Karpas-422 (cell line): ENCODE results near the gene MGRN1. TPM values are rescaled to one million over a fixed set of nuclear protein-coding genes. Genes with fewer than 3 reads are reported as not detected.

Experiments
- DNase-seq: peaks from one replicate; pipeline ENCODE4 v3.0.0-alpha.2; 2015
- H2AFZ ChIP-seq: fragments of 200-600 bp; sonication (generic); 2 replicates; pipeline ENCODE4 v1.6.1; 2014; ENCODE audit warnings: antibody characterized with exemption, low read length, mixed read lengths
- H3K27ac ChIP-seq: fragments of 200-600 bp; sonication (generic); 2 replicates; pipeline ENCODE4 v1.5.1; 2014; ENCODE audit warnings: mild to moderate bottlenecking, low read length, moderate library complexity
- H3K27me3 ChIP-seq: fragments of 200-600 bp; sonication (generic); 2 replicates; pipeline ENCODE4 v1.6.1; 2014; ENCODE audit warnings: low read length, mixed read lengths
- H3K36me3 ChIP-seq: fragments of 200-600 bp; sonication (generic); 2 replicates; pipeline ENCODE4 v1.6.1; 2014; ENCODE audit warnings: low read length, mixed read lengths; ENCODE audit not compliant: insufficient read depth
- H3K4me1 ChIP-seq: fragments of 200-600 bp; sonication (generic); 2 replicates; pipeline ENCODE4 v1.6.1; 2014; ENCODE audit warnings: mild to moderate bottlenecking, low read length, mixed read lengths
- H3K4me2 ChIP-seq: fragments of 200-600 bp; sonication (generic); 2 replicates; pipeline ENCODE4 v1.6.1; 2014; ENCODE audit warnings: low read length, low read depth, mild to moderate bottlenecking; ENCODE audit not compliant: poor library complexity, severe bottlenecking
- H3K4me3 ChIP-seq: fragments of 200-600 bp; sonication (generic); 2 replicates; pipeline ENCODE4 v1.5.1; 2014; ENCODE audit warnings: mild to moderate bottlenecking, antibody characterized with exemption, low read length, mixed read lengths
- H3K79me2 ChIP-seq: fragments of 200-600 bp; sonication (generic); 2 replicates; pipeline ENCODE4 v1.6.1; 2014; ENCODE audit warnings: mild to moderate bottlenecking, low read length, mixed read lengths
- H3K9ac ChIP-seq: fragments of 200-600 bp; sonication (generic); 2 replicates; pipeline ENCODE4 v1.6.0; 2014; ENCODE audit warnings: low read length
- H3K9me2 ChIP-seq: fragments of 200-600 bp; sonication (generic), shearing (Covaris generic); replicated peaks from 2 replicates; pipeline ENCODE4 v1.6.0; 2014; ENCODE audit warnings: mild to moderate bottlenecking, low read length, moderate library complexity; ENCODE audit not compliant: insufficient read depth
- H3K9me3 ChIP-seq: fragments of 300-700, 200-600 bp; sonication (generic); 2 replicates; pipeline ENCODE4 v1.6.1; 2014; ENCODE audit warnings: low read length, mixed read lengths
- H4K20me1 ChIP-seq: fragments of 200-600 bp; sonication (generic); 2 replicates; pipeline ENCODE4 v1.6.1; 2014; ENCODE audit warnings: mild to moderate bottlenecking, antibody characterized with exemption, low read length, low read depth; ENCODE audit not compliant: insufficient read depth
- total RNA-seq: library from RNA; depleted of rRNA; stranded (reverse); fragments of >200 nt; shearing (Covaris generic); gene quantifications from 2 replicates; pipeline ENCODE4 v1.2.3, GENCODE V29; 2014; ENCODE audit warnings: low replicate concordance

The MGRN1 gene
- total RNA-seq, 1 experiment from 2014 or later: 23.0 TPM

DNA sequence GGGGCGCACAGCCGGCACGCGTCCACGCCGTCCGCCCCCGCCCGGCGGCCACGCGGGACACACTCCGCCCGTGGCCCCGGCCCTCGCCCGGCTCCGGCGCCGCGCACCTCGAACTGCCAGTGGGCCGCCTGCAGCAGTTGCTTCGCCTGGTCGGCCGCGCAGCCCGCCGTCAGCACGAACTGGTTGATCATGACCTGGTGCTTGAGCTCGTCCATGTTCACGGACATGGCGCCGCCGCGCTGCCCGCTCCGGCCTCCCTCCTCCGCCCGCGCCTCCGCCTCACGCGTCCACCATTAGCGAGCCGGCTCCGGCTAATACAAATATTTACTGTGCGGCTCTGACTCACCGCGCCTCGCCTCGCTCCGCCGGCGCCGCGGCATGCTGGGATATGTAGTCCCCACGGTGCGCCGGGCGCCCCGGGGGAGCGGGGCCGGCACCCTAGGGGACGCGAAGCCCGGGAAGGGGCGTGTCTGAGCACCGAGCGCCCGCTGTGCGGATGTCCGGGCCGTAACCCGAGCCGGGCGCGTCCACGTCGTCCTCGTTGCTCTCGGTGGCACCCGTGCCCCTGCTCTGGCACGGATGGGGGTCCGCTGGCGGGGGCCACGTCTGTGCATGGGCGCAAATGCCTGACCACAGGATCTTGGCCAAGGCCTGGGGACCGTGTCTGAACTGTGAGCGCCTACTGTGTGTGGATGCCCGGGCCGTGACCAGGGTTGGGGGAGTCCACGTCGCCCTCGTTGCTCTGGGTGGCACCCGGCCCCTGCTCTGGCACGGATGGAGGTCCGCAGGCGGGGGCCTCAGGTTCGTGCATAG, 9.8 kb upstream of the MGRN1 start, which contains the start of gene UBALD1:
TSS of gene UBALD1 (minus strand) at position 318 of the 813 bp plus-strand sequence. CDS start at position 227, 91 bp downstream.
- Histone ChIP-seq H3K27me3 (no peaks in the 10 kb centered on the region), H3K4me1 (peaks cover 41% of the 10 kb centered on the region), H3K9me2 (no peaks in the 10 kb centered on the region), H3K4me2 (peak within 1 kb of the TSS; percentile 80), H3K27ac (peak within 1 kb of the TSS; percentile 75), H3K79me2 (peaks cover 37% of the 10 kb centered on the region), H3K9ac (peak within 1 kb of the TSS; percentile 87), H3K36me3 (no peaks in the 10 kb centered on the region), H2AFZ (no peak within 1 kb of the TSS), H3K9me3 (no peaks in the 10 kb centered on the region), H3K4me3 (peak within 1 kb of the TSS; percentile 93), H4K20me1 (peaks cover 38% of the 10 kb centered on the region; the same call in 1 of the 2 replicates)
- peak; percentile 96 for DNase-seq

DNA sequence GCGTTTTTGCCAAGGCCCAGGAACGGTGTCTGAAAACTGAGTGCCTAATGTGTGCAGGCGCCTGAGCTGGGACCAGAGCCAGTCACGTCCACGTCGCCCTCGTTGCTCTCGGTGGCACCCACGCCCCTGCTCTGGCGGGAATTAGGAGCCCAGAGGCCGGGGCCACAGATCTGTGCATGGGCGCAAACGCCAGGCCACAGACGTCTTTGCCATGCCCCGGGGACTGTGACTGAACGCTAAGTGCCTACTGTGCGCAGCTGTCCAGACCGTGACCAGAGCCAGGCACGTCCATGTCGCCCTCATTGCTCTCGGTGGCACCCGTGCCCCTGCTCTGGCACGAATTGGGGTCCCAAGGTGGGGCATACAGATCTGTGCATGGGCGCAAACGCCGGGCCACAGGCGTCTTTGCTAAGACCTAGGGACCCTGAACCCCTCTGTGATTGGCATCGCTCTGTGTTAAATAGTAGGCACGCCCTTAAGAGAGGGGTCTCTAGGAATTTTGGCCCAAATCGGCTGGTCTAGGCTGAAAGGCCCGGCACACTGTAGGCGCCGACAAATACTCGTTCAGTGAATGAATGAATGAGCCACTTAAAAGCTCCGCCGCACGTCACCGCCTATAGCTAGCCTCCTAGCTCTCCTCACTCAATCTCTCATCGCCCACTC, 9.1 kb upstream of the MGRN1 start:
- Histone ChIP-seq H3K4me2 (peak overlapping the region; percentile 80), H3K27me3 (no peaks in the 10 kb centered on the region), H4K20me1 (peaks cover 32% of the 10 kb centered on the region; the same call in 1 of the 2 replicates), H3K79me2 (peaks cover 37% of the 10 kb centered on the region), H3K9ac (peak overlapping the region; percentile 87), H3K9me3 (no peaks in the 10 kb centered on the region), H3K9me2 (no peaks in the 10 kb centered on the region), H3K4me1 (peaks cover 41% of the 10 kb centered on the region), H3K36me3 (no peaks in the 10 kb centered on the region), H2AFZ (no peak overlapping the region), H3K27ac (peak overlapping the region; percentile 75), H3K4me3 (peak overlapping the region; percentile 93)
- DNase-seq: no peak

DNA sequence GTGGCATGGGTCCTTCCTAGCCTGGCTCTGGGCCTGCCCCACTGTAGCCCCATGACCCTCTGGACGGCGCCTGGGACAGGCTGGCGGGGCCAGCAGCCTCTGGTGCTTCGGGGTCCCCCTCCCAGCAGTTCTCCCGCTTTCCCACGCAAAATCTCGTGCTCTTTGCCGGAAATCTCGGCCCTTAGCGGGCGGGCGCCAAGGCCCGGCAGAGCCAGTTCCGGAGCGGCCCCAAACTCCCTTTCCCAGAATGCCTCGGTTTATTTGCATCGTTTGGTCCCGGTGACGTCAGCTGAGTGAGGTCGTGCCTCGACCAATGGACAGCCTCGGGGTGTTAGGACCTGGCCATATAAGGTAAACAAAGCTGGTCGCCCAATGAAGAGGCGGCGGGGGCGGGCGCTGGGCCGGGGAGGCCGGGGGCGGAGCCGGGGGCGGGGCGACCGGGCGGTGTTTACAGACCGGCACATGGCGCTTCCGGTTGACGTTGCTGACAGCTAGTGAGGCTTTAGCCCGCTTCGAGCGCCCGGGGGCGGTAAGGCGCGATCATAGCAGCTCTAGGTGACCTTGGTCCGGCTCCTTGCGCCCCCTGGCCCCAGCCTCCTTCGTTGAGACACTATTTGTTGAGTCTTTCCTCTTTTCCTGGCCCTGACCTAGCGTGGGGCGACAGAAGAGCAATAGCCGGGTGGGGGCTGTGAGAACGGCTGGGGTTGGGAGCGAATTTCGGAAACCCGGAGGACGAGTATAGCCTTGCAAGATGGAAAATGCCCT, 8.4 kb upstream of the MGRN1 start:
- peaks cover 41% of the 10 kb centered on the region for H3K4me1 ChIP-seq

DNA sequence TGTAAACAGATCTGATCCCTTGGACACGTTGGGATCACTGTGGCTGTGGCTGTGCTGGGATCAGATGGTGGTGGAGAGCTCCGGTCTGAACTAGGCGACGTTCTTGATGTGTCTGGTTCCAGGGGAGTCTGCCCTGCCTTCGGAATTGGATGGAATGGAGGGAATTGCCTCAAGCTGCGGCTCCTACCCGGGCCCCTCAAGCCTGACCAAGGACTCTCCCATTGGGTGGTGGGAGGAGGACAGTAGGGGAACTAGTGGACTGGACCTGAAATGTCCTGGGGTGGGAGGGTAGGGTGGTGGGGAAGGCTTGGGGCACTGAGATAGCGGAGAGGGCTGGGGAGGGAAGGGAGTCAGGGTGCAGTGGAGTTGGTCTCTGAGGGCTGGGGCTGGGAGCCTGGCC, 6.7 kb upstream of the MGRN1 start:
- Histone ChIP-seq H3K27ac (no peak overlapping the region), H2AFZ (no peak overlapping the region), H3K79me2 (peaks cover 14% of the 10 kb centered on the region), H3K9me3 (no peaks in the 10 kb centered on the region), H3K4me3 (no peak overlapping the region), H3K4me1 (peaks cover 35% of the 10 kb centered on the region), H3K9me2 (no peaks in the 10 kb centered on the region), H3K27me3 (no peaks in the 10 kb centered on the region), H3K4me2 (no peak overlapping the region), H3K36me3 (no peaks in the 10 kb centered on the region), H4K20me1 (peaks cover 11% of the 10 kb centered on the region; the same call in 1 of the 2 replicates), H3K9ac (no peak overlapping the region)
- no peak for DNase-seq

More for the DNA sequence above, 8.4 kb upstream of the MGRN1 start:
- no peaks in the 10 kb centered on the region for H3K9me3 ChIP-seq
- H4K20me1 ChIP-seq: peaks cover 25% of the 10 kb centered on the region; the same call in 1 of the 2 replicates
- H3K27ac ChIP-seq: peak overlapping the region; percentile 96
- H3K4me3 ChIP-seq: peak overlapping the region; percentile 93
- H3K9me2 ChIP-seq: no peaks in the 10 kb centered on the region
- no peaks in the 10 kb centered on the region for H3K36me3 ChIP-seq
- peak overlapping the region; percentile 92 for H3K9ac ChIP-seq
- H3K27me3 ChIP-seq: no peaks in the 10 kb centered on the region
- peak; percentile 100 for DNase-seq
- H3K4me2 ChIP-seq: peak overlapping the region; percentile 99
- H2AFZ ChIP-seq: peak overlapping the region; percentile 60; the same call in 1 of the 2 replicates
- H3K79me2 ChIP-seq: peaks cover 31% of the 10 kb centered on the region

DNA sequence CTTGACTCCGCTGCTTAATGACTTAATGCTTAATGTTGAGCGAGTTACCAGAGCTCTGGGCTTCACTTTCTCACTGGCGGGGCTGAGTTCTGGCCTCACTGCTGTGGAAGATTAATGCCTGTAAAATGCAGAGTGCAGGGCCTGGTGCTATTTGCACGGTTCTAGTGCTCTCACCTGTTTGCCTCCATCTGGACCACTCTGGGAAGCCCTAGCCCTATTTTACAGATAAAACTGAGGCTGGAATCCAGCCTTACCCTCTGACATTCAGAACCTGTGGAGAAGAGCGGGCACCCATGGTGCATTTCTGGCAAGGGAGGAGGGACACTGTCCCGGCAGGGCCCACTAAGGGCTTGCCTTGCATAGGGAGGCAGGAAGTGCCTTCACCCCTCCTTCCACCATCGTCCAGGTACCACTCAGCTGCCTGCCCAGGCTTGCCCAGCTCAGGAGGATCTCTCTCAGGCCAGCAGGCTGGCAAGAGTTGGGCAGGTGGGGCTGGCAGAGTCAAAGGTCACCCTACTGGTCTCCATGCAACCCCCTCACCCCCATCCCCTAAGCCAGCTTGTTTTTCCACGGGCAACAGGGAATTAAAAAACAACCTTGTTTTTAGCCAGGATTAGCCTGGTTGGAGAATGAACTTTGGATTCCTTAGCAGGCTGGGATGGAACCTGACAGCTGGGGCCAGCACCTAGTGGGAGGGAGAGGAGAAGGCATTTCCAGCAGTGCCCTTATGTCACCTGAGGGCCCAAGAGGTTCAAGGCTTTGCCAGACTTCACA, 5.8 kb upstream of the MGRN1 start:
- no peak overlapping the region for H3K4me2 ChIP-seq
- peaks cover 1% of the 10 kb centered on the region; the same call in 1 of the 2 replicates for H4K20me1 ChIP-seq
- no peak for DNase-seq
- no peak overlapping the region for H2AFZ ChIP-seq
- no peaks in the 10 kb centered on the region for H3K27me3 ChIP-seq
- H3K36me3 ChIP-seq: no peaks in the 10 kb centered on the region
- no peaks in the 10 kb centered on the region for H3K9me3 ChIP-seq
- H3K27ac ChIP-seq: no peak overlapping the region
- H3K9me2 ChIP-seq: no peaks in the 10 kb centered on the region
- H3K4me1 ChIP-seq: peaks cover 29% of the 10 kb centered on the region
- peaks cover 5% of the 10 kb centered on the region for H3K79me2 ChIP-seq
- no peak overlapping the region for H3K4me3 ChIP-seq
- no peak overlapping the region for H3K9ac ChIP-seq

DNA sequence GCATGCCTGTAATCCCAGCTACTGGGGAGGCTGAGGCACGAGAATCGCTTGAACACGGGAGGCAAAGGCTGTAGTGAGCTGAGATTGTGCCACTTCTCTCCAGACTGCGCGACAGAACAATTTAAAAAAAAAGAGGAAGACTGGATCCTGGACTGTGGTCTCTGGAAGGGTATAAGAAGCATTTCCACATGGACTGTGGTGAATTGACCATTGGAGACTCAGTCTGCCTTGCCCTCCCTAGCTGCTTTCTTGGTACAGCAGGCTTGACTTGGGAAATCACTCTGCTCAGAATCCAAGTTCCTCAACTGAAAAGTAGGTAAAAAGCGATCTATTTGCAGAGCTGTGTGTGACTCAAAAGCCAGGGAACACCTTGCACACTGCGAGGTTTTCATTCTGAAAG, 1.0 kb upstream of the MGRN1 start:
- Histone ChIP-seq H3K27ac (no peak overlapping the region), H3K27me3 (no peaks in the 10 kb centered on the region), H3K9me3 (no peaks in the 10 kb centered on the region), H3K9me2 (no peaks in the 10 kb centered on the region), H3K79me2 (peaks cover 33% of the 10 kb centered on the region), H3K4me3 (peak overlapping the region; percentile 86; the same call in 1 of the 2 replicates), H3K4me2 (peak overlapping the region; percentile 78), H3K9ac (peak overlapping the region; percentile 89; the same call in 1 of the 2 replicates), H2AFZ (0 out of 2 replicates have a peak overlapping the region, but pooled peaks have one; percentile 46), H3K36me3 (no peaks in the 10 kb centered on the region), H4K20me1 (peaks cover 7% of the 10 kb centered on the region; the same call in 1 of the 2 replicates), H3K4me1 (peaks cover 18% of the 10 kb centered on the region)
- DNase-seq: no peak

DNA sequence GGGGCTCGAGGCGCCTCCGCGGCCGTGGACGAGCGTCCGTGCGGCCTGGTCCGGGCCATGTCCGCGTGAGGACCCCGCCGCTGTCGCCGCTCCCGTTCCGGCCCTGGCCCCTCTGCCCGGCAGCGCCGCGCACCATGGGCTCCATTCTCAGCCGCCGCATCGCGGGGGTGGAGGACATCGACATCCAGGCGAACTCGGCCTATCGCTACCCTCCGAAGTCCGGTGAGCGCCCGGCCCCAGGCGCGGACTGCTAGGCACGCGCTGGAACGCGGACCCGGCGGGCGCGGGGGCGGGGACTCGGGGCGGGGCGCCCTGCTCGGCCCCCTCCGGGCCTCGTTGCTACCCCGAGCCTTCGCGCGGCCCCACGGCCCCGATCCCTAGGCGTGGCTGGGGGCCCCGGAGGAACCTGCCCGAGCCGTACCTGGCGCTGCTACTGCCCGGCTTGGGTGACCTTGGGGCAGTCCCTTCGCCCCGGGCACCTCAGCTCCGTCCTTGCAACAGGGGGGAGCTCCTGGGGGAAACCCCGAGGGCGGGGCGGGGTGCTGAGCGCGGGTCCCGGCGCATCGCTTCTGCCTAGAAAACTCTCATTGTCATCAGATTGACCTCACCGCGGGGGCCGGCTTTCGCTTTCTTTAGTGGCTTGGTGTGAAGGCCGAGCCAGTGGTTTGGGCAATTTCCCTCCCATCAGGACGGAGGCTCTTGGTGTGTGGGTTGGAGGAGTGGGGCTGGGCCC, 367 bp downstream of the MGRN1 start:
- no peaks in the 10 kb centered on the region for H3K36me3 ChIP-seq
- no peaks in the 10 kb centered on the region for H3K27me3 ChIP-seq
- H3K27ac ChIP-seq: peak overlapping the region; percentile 44
- H3K79me2 ChIP-seq: peaks cover 47% of the 10 kb centered on the region
- peak overlapping the region; percentile 89 for H3K9ac ChIP-seq
- peak overlapping the region; percentile 86 for H3K4me3 ChIP-seq
- H3K9me3 ChIP-seq: no peaks in the 10 kb centered on the region
- peak overlapping the region; percentile 78 for H3K4me2 ChIP-seq
- H2AFZ ChIP-seq: peak overlapping the region; percentile 16; the same call in 1 of the 2 replicates
- H3K9me2 ChIP-seq: no peaks in the 10 kb centered on the region
- peaks cover 7% of the 10 kb centered on the region; the same call in 1 of the 2 replicates for H4K20me1 ChIP-seq
- DNase-seq: peak; percentile 83
- peaks cover 18% of the 10 kb centered on the region for H3K4me1 ChIP-seq
